ENCODE results near the gene CBFA2T2. TPM values are rescaled to one million over a fixed set of nuclear protein-coding genes. Genes with fewer than 3 reads are reported as not detected.
"Not testable (repeated sequence)": the region's sequence is repeated elsewhere in the genome, so short reads cannot be mapped to it uniquely, and the experiment has no call there.

CBFA2T2 gene
- polyA plus RNA-seq, 3 donors = 22.6 to 35.2 (median 30.1) TPM

DNA sequence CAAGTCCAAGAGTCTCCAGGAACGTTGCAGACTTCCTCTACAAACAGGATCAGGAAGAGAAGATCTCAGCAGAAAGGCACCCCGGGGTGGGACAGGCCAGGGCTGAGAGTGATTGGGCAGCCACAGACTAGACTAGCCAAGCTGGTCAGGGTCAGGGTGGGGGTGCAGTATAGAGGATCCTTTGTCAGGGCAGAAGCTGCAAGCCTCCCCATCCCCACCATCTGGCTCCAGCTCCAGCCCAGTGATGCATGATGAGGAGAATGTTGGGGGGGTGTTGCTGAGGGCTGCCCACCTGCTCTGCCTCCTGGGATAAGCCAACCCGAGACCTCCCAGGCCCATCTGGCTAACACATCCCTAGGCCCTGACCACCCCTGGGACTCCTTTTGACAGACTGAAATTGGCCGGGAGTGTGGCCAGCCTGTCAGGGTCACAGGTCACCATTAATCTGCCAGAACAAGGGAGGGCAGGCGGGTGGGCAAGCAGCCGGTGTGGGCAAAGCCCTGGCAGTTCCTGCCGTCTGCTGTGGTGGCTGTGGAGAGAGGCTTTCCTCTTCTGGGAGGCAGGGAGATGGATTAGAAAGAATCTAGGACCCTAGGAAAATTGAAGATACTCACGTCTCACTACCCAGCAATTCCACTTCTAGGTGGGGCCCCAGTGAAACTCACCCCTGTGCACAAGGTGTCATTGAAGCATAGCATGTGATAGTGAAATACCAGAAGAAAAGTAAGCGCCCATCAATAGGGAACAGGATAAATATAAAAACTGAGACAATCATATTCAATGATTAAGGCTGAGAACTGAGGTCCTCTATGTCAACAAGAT is 24.2 kb upstream of the CBFA2T2 start:
- DNase-seq = peak; percentile 72

DNA sequence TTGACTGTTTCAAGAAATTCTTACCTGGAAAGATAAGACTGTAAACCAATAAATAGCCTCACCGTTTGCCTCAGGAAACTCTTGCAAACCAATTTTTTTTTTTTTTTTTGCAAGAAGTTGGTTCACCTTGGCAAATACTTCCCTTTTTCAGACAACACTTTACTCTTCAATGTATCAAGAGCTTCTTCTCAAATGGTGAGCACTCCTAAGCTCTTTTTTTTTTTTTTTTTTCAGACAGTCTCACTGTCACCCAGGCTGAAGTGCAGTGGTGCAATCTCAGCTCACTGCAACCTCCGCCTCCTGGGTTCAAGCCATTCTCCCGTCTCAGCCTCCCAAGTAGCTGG is 23.6 kb upstream of the CBFA2T2 start:
- DNase-seq = no peak

DNA sequence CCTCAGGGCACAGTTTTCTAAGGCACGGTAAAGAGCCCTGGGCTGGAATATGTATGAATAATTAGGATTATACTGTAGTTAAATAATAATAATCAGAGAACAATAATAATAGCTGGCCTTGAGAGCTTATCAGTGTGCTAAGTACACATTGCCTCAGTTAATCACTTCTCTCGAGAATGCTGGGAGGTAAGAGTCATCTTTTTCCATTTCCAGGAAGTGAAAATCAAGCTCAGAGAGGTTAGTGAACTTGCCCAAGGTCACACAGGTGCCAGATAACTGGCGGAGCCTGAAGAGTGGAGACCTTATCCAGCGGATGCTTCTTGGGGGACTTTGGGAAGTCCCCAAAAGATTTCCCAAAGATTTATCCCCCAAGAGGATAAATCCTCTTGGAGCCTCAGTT is 19.4 kb upstream of the CBFA2T2 start:
- no peak for DNase-seq

DNA sequence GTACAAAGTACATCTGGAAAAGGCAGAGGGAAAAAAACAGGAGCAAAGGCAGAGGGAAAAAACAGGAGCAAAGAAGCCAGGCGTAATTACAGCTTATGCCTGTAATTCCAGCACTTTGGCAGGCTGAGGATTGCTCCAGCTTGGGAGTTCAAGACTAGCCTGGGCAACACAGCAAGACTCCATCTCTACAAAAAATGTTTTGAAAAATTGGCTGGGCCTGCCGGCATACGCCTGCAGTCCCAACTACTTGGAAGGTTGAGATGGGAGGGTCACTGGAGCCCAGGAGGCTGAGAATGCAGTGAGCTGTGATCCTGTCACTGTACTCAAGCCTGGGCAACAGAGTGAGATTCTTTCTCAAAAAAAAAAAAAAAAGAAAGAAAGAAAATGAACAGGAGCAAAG is 19.0 kb upstream of the CBFA2T2 start:
- no peak for DNase-seq

DNA sequence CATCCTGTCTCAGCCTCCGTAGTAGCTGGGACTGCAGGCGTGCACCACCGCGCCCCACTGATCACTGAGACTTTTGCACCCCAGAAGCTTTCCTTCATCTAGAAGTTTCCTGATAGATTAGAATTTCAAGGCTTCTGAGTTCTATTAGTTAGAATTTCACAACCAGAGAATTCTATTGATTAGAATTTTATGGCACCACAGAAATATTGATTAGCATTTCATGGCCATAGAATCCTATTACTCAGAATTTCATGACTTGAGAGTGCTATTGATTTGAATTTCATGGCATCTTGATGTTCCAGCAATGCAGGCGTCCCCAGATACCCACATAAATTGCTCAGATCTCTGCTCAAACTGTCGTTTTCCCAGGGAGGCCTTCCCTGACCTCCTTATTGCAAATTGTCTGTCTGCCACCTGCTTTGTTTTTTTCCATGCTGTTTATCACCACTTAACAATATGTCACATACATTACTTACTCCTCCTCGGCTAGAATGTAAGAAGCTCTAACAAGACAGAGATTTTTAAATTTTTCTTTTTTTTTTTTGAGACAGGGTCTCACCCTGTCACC is 16.9 kb upstream of the CBFA2T2 start:
- DNase-seq = no peak

DNA sequence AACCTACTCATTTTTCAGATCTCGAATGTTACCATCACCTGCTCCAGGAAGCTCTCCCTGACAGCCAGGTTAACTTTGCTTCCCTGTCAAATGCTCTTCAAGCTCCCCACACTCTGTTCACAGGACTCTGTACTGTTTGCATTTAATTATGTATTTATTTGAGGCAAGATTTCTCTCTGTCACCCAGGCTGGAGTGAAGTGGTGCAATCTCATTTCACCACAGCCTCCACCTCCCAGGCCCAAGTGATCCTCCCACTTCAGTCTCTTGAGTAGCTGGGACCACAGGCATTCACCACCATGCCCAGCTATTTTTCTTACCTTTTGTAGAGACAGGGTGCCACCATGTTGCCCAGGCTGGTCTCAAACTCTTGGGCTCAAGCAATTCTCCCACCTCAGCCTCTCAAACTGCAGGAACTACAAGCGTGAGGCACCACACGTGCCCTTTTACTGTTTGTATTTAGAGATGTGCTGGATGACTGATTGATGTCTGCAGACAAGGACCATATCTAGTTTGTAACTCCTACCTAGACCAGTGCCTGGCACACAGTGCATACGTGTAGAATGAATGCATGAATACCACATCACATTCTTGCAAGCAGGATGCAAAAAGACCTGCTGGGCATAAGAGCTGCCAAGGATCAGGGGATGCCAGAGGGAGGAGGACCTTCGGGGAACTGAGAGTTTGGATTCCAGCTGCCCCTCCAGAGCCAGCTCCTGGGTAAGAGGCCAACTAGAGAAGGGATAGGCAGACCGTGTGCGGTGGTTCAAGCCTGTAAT is 15.6 kb upstream of the CBFA2T2 start:
- DNase-seq = no peak

DNA sequence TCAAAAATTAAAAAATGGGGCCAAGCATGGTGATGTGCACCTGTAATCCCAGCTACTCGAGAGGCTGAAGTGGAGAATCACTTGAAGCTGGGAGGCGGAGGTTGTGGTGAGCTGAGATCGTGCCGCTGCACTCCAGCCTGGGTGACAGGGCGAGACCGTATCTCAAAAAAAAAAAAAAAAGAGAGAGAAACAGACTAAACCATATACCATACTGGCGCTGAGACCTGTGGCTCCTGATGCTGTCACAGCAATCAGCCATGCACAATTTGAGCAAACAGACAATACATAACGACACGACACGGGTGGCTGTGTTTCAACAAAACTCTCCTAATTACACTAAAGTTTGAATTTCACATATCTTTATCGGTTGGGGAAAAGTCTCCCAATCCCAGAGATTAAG is 14.9 kb upstream of the CBFA2T2 start:
- no peak for DNase-seq

DNA sequence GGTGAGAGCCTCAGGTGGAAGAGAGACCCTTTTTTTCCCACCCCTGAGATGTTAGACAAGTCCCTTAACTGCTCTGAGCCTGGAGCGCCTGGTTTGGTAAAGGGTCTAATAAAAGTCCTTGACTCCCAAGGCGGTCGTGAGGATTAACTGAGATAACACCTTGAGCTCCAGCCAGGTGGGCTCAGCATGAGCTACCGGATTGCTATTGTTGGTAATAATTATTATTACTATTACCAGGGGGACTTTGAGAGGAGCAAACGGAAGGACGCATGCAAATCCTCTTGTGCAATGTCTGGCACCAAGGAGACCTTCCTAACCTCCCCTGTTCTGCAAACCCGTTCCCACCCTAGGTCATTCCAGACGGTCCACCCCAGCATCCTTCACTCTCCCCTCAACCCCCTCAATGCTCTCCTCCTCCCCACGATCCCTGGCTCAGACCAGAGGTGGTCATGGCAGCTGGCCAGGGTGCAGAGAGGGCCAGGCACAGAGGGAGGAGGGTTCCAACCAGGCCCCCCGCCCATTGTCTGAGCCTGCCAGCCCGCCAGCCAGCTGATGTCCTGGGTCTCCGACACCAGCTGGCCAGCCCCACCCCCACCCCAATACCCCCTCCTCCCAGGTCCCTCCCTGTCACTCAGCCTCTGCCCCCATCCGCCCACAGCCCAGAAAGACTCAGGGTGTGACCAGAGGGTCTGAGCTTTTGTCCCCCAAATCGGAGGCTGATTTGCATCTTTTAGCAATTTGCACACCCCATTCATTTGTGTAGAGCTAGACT is 14.3 kb upstream of the CBFA2T2 start:
- DNase-seq = no peak

DNA sequence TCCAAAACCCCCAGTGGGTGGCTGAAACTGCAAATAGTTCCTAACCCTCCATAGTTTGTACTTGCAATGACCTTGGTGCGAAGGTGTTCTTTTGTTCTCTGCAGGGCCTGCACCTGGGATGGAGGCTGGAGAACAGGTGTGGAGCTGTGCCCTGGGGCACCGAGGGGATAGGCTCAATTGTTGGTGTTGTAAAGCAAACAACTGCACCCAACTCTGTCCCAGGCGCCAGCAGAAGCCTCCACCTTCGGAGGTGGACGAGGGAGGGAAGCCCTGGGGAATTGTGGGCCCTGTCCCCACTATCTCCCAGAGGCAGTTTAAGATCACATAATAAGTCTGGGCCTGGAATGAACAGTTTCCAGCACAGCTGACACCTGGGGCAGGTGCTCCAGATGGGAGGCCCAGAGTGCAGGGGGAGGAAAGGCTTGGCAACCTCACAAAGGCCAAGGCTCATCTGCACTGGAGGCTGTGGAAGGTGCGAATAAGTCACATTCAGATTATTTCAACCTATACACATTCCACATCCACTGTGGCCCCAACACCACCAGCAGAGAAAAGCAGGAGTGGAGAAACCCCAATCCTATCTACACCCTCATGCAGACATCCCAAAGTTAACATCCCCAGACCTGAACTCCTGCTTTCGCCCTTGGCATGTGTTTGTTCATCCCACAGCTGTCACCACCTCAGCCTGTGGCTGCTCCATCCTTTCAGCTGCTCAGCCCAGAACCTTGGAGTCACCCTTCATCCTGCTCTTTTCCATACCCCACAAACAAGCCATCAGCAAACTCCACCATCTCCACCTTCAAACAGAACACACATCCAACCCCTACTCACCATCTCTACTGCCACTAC is 12.3 kb upstream of the CBFA2T2 start:
- DNase-seq = no peak

DNA sequence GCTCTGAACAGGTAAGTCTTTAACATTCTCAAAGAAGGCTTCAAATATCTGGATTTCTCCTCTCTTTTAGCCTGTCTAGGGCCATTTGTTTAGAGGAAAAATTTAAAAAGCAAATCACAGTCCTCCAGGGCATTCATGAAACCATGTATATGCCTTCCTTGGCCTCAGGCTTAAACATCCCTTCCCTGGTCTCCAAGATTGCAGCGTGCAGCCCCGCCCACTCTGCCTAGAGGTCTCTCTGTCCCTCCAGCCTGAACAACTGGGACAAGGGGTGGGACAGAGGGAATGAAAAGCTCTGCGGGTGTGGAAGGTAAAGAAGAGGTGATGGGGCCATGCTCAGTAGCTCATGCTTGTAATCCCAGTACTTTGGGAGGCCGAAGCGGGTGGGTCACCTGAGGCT is 9.8 kb upstream of the CBFA2T2 start:
- DNase-seq = no peak

DNA sequence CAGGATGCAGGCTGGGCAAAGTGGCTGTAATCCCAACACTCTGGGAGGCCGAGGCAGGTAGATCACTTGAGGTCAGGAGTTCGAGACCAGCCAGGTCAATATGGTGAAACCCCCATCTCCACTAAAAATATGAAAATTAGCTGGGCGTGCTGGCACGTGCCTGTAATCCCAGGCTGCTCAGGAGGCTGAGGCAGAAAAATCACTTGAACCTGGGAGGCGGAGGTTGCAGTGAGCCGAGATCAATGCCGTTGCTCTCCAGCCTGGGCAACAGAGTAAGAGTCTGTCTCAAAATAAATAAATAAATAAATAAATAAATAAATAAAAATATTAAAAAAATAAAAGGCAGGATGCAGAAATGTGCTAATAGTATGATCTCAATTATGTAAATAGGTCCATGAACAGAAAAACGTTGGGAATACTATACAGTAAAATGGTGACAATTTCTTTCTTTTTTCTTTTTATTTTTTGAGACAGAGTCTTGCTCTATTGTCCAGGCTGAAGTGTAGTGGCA is 8.4 kb upstream of the CBFA2T2 start:
- no peak for DNase-seq

DNA sequence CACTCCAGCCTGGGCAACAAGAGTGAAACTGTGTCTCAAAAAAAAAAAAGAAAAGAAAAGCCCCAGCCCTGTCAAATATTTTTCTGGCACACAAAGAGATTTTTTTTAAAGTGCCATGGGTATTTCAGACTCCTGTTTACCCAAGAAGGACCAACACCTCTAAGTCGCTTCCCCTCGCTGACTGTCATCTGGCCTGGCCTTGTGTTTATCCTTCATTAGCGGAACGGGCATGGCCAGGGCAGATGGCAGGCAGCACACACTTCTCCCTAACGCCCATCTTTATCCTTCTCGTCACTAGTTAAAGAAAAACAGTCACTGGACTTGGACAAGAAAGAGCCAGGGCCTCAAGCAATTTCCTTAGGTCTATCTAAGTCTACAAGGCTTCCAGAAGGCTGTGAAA is 7.3 kb upstream of the CBFA2T2 start:
- no peak for DNase-seq

DNA sequence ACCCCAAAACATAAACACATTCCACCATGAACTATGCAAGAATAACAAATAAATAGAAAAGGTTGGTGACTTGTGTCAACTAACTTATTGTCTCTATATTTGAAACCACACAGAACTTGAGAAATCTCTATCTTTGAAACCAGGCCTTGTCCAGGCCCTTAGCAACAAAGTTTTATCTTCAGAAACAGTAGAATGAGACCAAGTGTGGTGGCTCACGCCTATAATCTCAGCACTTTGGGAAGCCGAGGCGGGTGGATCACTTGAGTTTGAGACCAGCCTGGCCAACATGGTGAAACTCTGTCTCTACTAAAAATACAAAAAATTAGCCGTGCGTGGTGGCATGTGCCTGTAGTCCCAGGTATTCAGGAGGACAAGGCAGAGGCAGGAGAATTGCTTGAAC is 6.7 kb upstream of the CBFA2T2 start:
- DNase-seq = not testable (repeated sequence)

DNA sequence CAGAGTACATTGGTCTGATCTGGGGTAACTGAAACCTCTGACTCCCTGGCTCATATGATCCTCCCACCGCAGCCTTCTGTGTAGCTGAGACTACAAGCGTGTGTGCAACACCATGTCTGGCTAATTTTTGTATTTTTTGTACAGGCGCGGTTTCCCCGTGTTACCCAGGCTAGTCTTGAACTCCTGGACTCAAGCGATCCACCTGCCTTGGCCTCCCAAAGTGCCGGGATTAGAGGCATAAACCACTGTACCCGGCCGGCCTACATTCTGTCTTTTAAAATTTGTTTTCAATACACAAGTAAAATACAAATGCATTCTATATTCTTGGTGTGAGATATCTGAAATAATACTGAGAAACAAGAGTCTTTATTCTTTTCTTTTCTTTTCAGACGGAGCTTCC is 1.7 kb upstream of the CBFA2T2 start:
- no peak for DNase-seq

DNA sequence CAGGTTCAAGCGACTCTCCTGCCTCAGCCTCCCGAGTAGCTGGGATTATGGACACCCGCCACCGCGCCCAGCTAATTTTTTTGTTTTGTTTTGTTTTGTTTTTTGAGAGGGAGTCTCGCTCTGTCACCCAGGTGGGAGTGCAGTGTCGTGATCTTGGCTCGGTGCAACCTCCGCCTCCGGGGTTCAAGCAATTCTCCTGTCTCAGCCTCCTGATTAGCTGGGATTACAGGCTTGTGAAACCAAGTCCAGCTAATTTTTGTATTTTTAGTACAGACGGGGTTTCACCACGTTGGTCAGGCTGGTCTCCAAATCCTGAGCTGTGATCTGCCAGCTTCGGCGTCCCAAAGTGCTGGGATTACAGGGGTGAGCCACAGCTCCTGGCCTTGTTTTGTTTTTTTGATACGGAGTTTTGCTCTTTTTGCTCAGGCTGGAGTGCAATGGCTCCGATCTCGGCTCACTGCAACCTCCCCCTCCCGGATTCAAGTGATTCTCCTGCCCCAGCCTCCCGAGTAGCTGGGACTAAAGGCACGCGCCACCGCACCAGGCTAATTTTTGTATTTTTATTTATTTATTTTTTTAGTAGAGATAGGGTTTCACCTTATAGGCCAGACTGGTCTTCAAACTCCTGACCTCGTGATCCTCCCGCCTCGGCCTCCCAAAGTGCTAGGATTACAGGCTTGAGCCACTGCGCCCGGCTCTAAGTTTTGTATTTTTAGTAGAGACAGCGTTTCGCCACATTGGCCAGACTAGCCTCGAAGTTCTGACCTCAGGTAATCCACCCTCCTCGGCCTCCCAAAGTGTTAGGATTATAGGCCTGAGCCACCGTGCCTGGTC is 1.0 kb upstream of the CBFA2T2 start:
- not testable (repeated sequence) for DNase-seq

DNA sequence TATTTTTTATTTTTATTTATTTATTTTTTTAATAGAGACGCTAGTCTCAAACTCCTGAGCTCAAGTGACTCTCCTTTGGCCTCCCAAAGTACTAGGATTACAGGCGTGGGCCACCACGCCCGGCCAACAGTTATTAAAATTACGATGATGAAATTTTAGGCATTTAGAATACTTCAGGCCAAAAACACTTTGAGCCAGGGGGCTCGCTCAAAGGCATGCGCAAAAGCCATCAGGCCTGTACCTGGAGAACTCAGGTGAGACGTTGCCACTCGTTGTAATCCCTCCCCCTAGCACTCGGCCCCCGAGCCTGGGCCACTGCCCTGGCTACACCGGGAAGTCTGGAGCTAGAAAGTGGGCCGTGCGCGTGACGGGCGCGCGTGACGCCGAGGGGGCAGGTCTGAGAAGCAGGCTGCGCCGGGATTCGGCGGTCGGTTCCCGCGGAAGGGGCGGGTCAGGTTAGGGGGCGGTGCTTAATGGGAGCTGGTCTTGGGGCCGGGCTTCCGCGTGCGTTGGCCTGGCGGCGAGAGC is 337 bp upstream of the CBFA2T2 start:
- peak; percentile 97 for DNase-seq

DNA sequence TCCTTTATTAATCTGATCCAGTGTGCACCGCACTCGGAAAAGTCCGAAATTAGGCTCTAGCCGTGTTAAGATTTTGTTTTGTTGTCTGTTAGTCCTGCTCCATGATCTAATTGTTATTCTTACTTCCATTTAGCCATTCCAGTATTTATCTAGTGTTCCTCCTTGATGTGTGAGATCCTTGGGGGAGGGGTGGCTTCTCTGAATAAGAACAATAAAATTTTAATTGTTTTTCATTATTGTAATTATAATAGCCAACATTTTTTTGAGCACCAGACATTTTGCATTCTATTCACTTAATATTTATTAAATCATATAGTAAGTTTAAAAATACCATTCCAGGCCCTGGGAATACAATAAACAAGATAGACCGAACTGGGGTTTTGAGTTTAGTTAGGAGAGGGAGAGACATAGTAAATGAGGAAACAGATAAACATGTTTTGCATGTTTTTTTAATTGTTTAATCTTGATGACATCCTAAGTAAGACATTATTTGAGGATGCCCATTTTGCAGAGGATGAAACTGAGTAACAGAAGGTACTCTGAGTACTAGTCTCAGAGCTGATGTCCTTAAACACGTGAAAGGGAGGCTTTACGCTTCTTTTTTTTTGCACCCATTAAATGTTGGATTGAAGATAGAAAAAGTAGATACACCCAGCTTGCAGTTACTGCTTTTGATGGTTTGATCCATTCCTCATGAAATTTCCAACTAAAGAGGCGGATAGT is 1.2 kb downstream of the CBFA2T2 start:
- DNase-seq = no peak

DNA sequence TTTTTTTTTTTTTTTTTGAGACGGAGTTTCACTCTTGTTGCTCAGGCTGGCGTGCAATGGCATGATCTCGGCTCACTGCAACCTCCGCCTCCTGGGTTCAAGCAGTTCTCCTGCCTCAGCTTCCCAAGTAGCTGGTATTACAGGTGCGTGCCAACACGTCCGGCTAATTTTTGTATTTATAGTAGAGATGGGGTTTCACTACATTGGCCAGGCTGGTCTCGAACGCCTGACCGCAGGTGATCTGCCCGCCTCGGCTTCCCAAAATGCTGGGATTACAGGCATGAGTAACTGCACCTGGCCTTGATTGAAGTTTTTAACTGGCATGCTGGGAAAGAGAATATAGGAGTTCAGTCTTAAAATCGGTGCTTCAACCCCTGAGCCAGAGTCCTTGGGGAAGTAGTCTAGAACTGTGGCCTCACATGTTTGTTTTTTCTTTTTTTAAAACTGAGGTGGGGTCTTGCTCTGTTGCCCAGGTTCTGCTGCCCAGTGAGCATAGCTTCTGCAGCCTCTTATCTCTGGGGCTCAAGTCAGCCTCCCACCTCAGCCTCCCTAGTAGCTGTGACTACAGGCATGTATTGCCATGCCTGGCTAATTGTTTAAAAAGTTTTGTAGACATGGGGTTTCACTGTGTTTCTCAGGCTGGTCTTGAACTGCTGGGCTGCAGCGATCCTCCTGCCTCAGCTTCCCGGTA is 3.3 kb downstream of the CBFA2T2 start:
- DNase-seq = no peak

DNA sequence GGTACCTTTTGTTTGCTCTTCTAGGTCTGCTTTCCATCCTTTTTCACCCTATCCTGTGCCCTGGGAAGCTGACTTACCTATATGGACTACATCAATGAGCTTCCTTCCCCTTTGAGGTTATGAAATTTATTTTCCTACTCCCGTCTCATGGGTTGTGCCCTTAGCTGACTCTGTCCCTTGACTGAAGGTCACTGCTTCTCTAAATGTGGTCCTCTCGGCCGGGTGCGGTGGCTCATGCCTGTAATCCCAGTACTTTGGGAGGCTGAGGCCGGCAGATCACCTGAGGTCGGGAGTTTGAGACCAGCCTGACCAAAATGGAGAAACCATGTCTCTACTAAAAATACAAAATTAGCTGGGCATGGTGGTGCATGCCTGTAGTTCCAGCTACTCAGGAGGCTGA is 6.9 kb downstream of the CBFA2T2 start:
- DNase-seq = not testable (repeated sequence)

Data from renal pelvis (tissue), 4 donors.